Measurements from ENCODE around the gene ABCF2.

Gene ABCF2

GRCh38 chr7:151239837-151240459, 12.9 kb upstream of the ABCF2 start:
- H3K4me1 ChIP-seq (ENCODE audit: control insufficient read depth in 1 of 2, insufficient read depth in 2 of 2, low read length in 2 of 2) = peaks cover 0 to 21% of the 10 kb centered on the region in 2 donors
- H3K27me3 ChIP-seq (ENCODE audit: low read depth, low read length) = peaks cover 10% of the 10 kb centered on the region
- no peak overlapping the region for H3K27ac ChIP-seq (ENCODE audit: low read length)
- H3K9me3 ChIP-seq (ENCODE audit: control insufficient read depth in 1 of 2, low read length in 2 of 2) = no peaks in the 10 kb centered on the region
- peaks cover 33 to 56% of the 10 kb centered on the region in 2 donors for H3K36me3 ChIP-seq (ENCODE audit: control insufficient read depth in 1 of 2, insufficient read depth in 2 of 2, low read length in 2 of 2)
- H3K4me3 ChIP-seq (ENCODE audit: low read depth in 1 of 2, low read length in 2 of 2) = no peak overlapping the region

- Histone ChIP-seq H3K4me1 (ENCODE audit: control insufficient read depth in 1 of 2, insufficient read depth in 2 of 2, low read length in 2 of 2) (peaks cover 0 to 15% of the 10 kb centered on the region in 2 donors), H3K36me3 (ENCODE audit: control insufficient read depth in 1 of 2, insufficient read depth in 2 of 2, low read length in 2 of 2) (peaks cover 33 to 61% of the 10 kb centered on the region in 2 donors), H3K9me3 (ENCODE audit: control insufficient read depth in 1 of 2, low read length in 2 of 2) (no peaks in the 10 kb centered on the region), H3K4me3 (ENCODE audit: low read depth in 1 of 2, low read length in 2 of 2) (no peak overlapping the region), H3K27ac (ENCODE audit: low read length) (no peak overlapping the region), H3K27me3 (ENCODE audit: low read depth, low read length) (peaks cover 2% of the 10 kb centered on the region)
Measured at GRCh38 chr7:151238924-151239836, 12.2 kb upstream of the ABCF2 start.

- Histone ChIP-seq H3K4me3 (ENCODE audit: low read depth in 1 of 2, low read length in 2 of 2) (no peak overlapping the region), H3K27me3 (ENCODE audit: low read depth, low read length) (no peaks in the 10 kb centered on the region), H3K36me3 (ENCODE audit: control insufficient read depth in 1 of 2, insufficient read depth in 2 of 2, low read length in 2 of 2) (peaks cover 33 to 61% of the 10 kb centered on the region in 2 donors), H3K27ac (ENCODE audit: low read length) (no peak overlapping the region), H3K9me3 (ENCODE audit: control insufficient read depth in 1 of 2, low read length in 2 of 2) (no peaks in the 10 kb centered on the region), H3K4me1 (ENCODE audit: control insufficient read depth in 1 of 2, insufficient read depth in 2 of 2, low read length in 2 of 2) (peaks cover 7 to 16% of the 10 kb centered on the region in 2 donors)
Measured at GRCh38 chr7:151238190-151238810, 11.3 kb upstream of the ABCF2 start.

- Histone ChIP-seq H3K27me3 (ENCODE audit: low read depth, low read length) (no peaks in the 10 kb centered on the region), H3K27ac (ENCODE audit: low read length) (no peak overlapping the region), H3K36me3 (ENCODE audit: control insufficient read depth in 1 of 2, insufficient read depth in 2 of 2, low read length in 2 of 2) (peaks cover 33 to 61% of the 10 kb centered on the region in 2 donors), H3K9me3 (ENCODE audit: control insufficient read depth in 1 of 2, low read length in 2 of 2) (no peaks in the 10 kb centered on the region), H3K4me1 (ENCODE audit: control insufficient read depth in 1 of 2, insufficient read depth in 2 of 2, low read length in 2 of 2) (peaks cover 8 to 15% of the 10 kb centered on the region in 2 donors), H3K4me3 (ENCODE audit: low read depth in 1 of 2, low read length in 2 of 2) (no peak overlapping the region)
Measured at GRCh38 chr7:151237244-151238189, 10.5 kb upstream of the ABCF2 start.

- Histone ChIP-seq H3K36me3 (ENCODE audit: control insufficient read depth in 1 of 2, insufficient read depth in 2 of 2, low read length in 2 of 2) (peaks cover 26 to 52% of the 10 kb centered on the region in 2 donors), H3K27me3 (ENCODE audit: low read depth, low read length) (no peaks in the 10 kb centered on the region), H3K27ac (ENCODE audit: low read length) (no peak overlapping the region), H3K4me3 (ENCODE audit: low read depth in 1 of 2, low read length in 2 of 2) (no peak overlapping the region), H3K9me3 (ENCODE audit: control insufficient read depth in 1 of 2, low read length in 2 of 2) (no peaks in the 10 kb centered on the region), H3K4me1 (ENCODE audit: control insufficient read depth in 1 of 2, insufficient read depth in 2 of 2, low read length in 2 of 2) (peaks cover 13 to 23% of the 10 kb centered on the region in 2 donors)
Measured at GRCh38 chr7:151236406-151236805, 9.4 kb upstream of the ABCF2 start.

GRCh38 chr7:151235091-151235787, 8.2 kb upstream of the ABCF2 start:
- no peaks in the 10 kb centered on the region for H3K27me3 ChIP-seq (ENCODE audit: low read depth, low read length)
- H3K27ac ChIP-seq (ENCODE audit: low read length) = no peak overlapping the region
- no peak overlapping the region for H3K4me3 ChIP-seq (ENCODE audit: low read depth in 1 of 2, low read length in 2 of 2)
- no peaks in the 10 kb centered on the region for H3K9me3 ChIP-seq (ENCODE audit: control insufficient read depth in 1 of 2, low read length in 2 of 2)
- H3K4me1 ChIP-seq (ENCODE audit: control insufficient read depth in 1 of 2, insufficient read depth in 2 of 2, low read length in 2 of 2) = peaks cover 13 to 23% of the 10 kb centered on the region in 2 donors
- peaks cover 26 to 42% of the 10 kb centered on the region in 2 donors for H3K36me3 ChIP-seq (ENCODE audit: control insufficient read depth in 1 of 2, insufficient read depth in 2 of 2, low read length in 2 of 2)

GRCh38 chr7:151233804-151234203, 6.8 kb upstream of the ABCF2 start:
- H3K27me3 ChIP-seq (ENCODE audit: low read depth, low read length) = no peaks in the 10 kb centered on the region
- H3K27ac ChIP-seq (ENCODE audit: low read length) = peak overlapping the region; percentile 86
- peaks cover 22 to 34% of the 10 kb centered on the region in 2 donors for H3K36me3 ChIP-seq (ENCODE audit: control insufficient read depth in 1 of 2, insufficient read depth in 2 of 2, low read length in 2 of 2)
- H3K9me3 ChIP-seq (ENCODE audit: control insufficient read depth in 1 of 2, low read length in 2 of 2) = no peaks in the 10 kb centered on the region
- H3K4me3 ChIP-seq (ENCODE audit: low read depth in 1 of 2, low read length in 2 of 2) = peak overlapping the region; percentile 93 to 94
- peaks cover 13 to 23% of the 10 kb centered on the region in 2 donors for H3K4me1 ChIP-seq (ENCODE audit: control insufficient read depth in 1 of 2, insufficient read depth in 2 of 2, low read length in 2 of 2)

- no peaks in the 10 kb centered on the region for H3K27me3 ChIP-seq (ENCODE audit: low read depth, low read length)
- H3K36me3 ChIP-seq (ENCODE audit: control insufficient read depth in 1 of 2, insufficient read depth in 2 of 2, low read length in 2 of 2) = peaks cover 18 to 27% of the 10 kb centered on the region in 2 donors
- H3K4me1 ChIP-seq (ENCODE audit: control insufficient read depth in 1 of 2, insufficient read depth in 2 of 2, low read length in 2 of 2) = peaks cover 16 to 25% of the 10 kb centered on the region in 2 donors
- H3K27ac ChIP-seq (ENCODE audit: low read length) = peak overlapping the region; percentile 86
- peak overlapping the region; percentile 93 to 94 for H3K4me3 ChIP-seq (ENCODE audit: low read depth in 1 of 2, low read length in 2 of 2)
- no peaks in the 10 kb centered on the region for H3K9me3 ChIP-seq (ENCODE audit: control insufficient read depth in 1 of 2, low read length in 2 of 2)
Measured at GRCh38 chr7:151232917-151233701, 6.1 kb upstream of the ABCF2 start.

GRCh38 chr7:151232091-151232916, 5.3 kb upstream of the ABCF2 start, which contains the start of gene CHPF2:
CHPF2 (plus strand) TSS chr7:151232483; CDS start chr7:151234012, 1,529 bp downstream.
- Histone ChIP-seq H3K27me3 (ENCODE audit: low read depth, low read length) (no peaks in the 10 kb centered on the region), H3K27ac (ENCODE audit: low read length) (peak within 1 kb of the TSS; percentile 86), H3K36me3 (ENCODE audit: control insufficient read depth in 1 of 2, insufficient read depth in 2 of 2, low read length in 2 of 2) (peaks cover 12 to 19% of the 10 kb centered on the region in 2 donors), H3K9me3 (ENCODE audit: control insufficient read depth in 1 of 2, low read length in 2 of 2) (no peaks in the 10 kb centered on the region), H3K4me1 (ENCODE audit: control insufficient read depth in 1 of 2, insufficient read depth in 2 of 2, low read length in 2 of 2) (peaks cover 21 to 32% of the 10 kb centered on the region in 2 donors), H3K4me3 (ENCODE audit: low read depth in 1 of 2, low read length in 2 of 2) (peak within 1 kb of the TSS; percentile 93 to 94)

All from muscle layer of duodenum (tissue), 2 donors.